CD4-positive, alpha-beta T cell (primary cell): ENCODE results near the gene POLR2M. TPM values are rescaled to one million over a fixed set of nuclear protein-coding genes. Genes with fewer than 3 reads are reported as not detected.

Experiments
- ATAC-seq: fragments of 200-7000 bp; cut with Tn5 transposase; one replicate; pipeline ENCODE4 v1.10.0; 2022; ENCODE audit warnings: mild to moderate bottlenecking; ENCODE audit not compliant: poor library complexity
- CTCF ChIA-PET: fragments of 350-600 bp; sonication (Branson Sonifier 250); formaldehyde crosslinking; loops from one replicate; lab custom pipeline; 2021; ENCODE audit warnings: antibody characterized with exemption, inconsistent platforms; lab: Charles Lee
- POLR2A ChIA-PET: fragments of 350-600 bp; sonication (Branson Sonifier 250); formaldehyde crosslinking; loops from one replicate; lab custom pipeline; 2021; ENCODE audit warnings: antibody characterized with exemption, inconsistent platforms; lab: Charles Lee
- DNase-seq, 14 experiments: peaks; one replicate each; pipeline ENCODE4 v3.0.0-alpha.2; 2013 to 2020; ENCODE audit warnings: mixed read lengths in 2 of 14
- H3K27ac ChIP-seq, 2 donors: one replicate each; pipeline versions ENCODE4 v1.5.1 to v1.7.0; 2013; ENCODE audit warnings: low read length in 2 of 2, low read depth in 1 of 2, mild to moderate bottlenecking in 1 of 2
- H3K27me3 ChIP-seq, 2 experiments: 1 replicate in 1 of 2; 2 replicates in 1 of 2; pipeline versions ENCODE4 v1.6.1 to v1.7.0; 2013; ENCODE audit warnings: low read length in 2 of 2, control low read depth in 1 of 2, mild to moderate bottlenecking in 1 of 2, moderate library complexity in 1 of 2; ENCODE audit not compliant: insufficient read depth in 2 of 2, control insufficient read depth in 1 of 2
- H3K36me3 ChIP-seq: one replicate; pipeline ENCODE4 v1.6.1; 2013; ENCODE audit warnings: low read length, control low read depth; ENCODE audit not compliant: insufficient read depth
- H3K4me1 ChIP-seq: one replicate; pipeline ENCODE4 v1.6.1; 2013; ENCODE audit warnings: low read length, control low read depth; ENCODE audit not compliant: insufficient read depth
- H3K4me3 ChIP-seq: one replicate; pipeline ENCODE4 v1.5.1; 2013; ENCODE audit warnings: mild to moderate bottlenecking, low read length, moderate library complexity
- H3K9me3 ChIP-seq, 2 experiments: 1 replicate in 1 of 2; 2 replicates in 1 of 2; pipeline versions ENCODE4 v1.6.1 to v1.7.0; 2013; ENCODE audit warnings: low read length in 2 of 2, mild to moderate bottlenecking in 2 of 2, control low read depth in 1 of 2, moderate library complexity in 1 of 2; ENCODE audit not compliant: control insufficient read depth in 1 of 2, insufficient read depth in 1 of 2
- H3K27ac Mint-ChIP-seq: one replicate; pipeline ENCODE4 v1.8.0; 2020; ENCODE audit warnings: mixed read lengths
- H3K27me3 Mint-ChIP-seq: one replicate; pipeline ENCODE4 v1.8.0; 2021; ENCODE audit warnings: mixed read lengths
- H3K36me3 Mint-ChIP-seq: one replicate; pipeline ENCODE4 v1.8.0; 2021; ENCODE audit warnings: low read depth, mixed read lengths
- H3K4me1 Mint-ChIP-seq: one replicate; pipeline ENCODE4 v1.8.0; 2021; ENCODE audit warnings: low read depth, mixed read lengths
- H3K4me3 Mint-ChIP-seq: one replicate; pipeline ENCODE4 v1.8.0; 2020; ENCODE audit warnings: mild to moderate bottlenecking, mixed read lengths
- H3K9me3 Mint-ChIP-seq: one replicate; pipeline ENCODE4 v1.8.0; 2020; ENCODE audit warnings: mixed read lengths
- CTCF ChIP-seq: fragments of 200-600 bp; IDR thresholded peaks from one replicate; pipeline ENCODE4 v1.8.0; 2022; ENCODE audit warnings: antibody characterized with exemption, mild to moderate bottlenecking
- intact Hi-C, 2 experiments: fragments of 100-400 bp; cut with DNase I in 1 of 2; cut with micrococcal nuclease in 1 of 2; formaldehyde crosslinking; loops; one replicate each; pipeline versions ENCODE4 v1.15.1 to v1.9.0; 2023 to 2025; cut with DNase I, micrococcal nuclease
- total RNA-seq, 174 experiments: library from RNA in 2 of 174; stranded (reverse) in 2 of 174; gene quantifications; one replicate each; pipeline ENCODE4 v1.2.3 and lab custom pipeline; 2021 to 2026

The POLR2M gene
- total RNA-seq, 2 experiments from 2014 or later = 88.5 to 109 TPM

GRCh38 chr15:57758560-57758959, 52.0 kb downstream of the POLR2M start:
- no peak for TF ChIP-seq CTCF
- CTCF ChIA-PET = no interaction called here
- Mint-ChIP-seq H3K4me1 (no peaks in the 10 kb centered on the region), H3K27me3 (no peaks in the 10 kb centered on the region), H3K4me3 (no peak overlapping the region), H3K9me3 (no peaks in the 10 kb centered on the region), H3K36me3 (no peaks in the 10 kb centered on the region), H3K27ac (no peak overlapping the region)
- no peak for DNase-seq
- no peaks in the 10 kb centered on the region for H3K36me3 ChIP-seq
- H3K4me1 ChIP-seq = no peaks in the 10 kb centered on the region
- H3K4me3 ChIP-seq = no peak overlapping the region
- POLR2A ChIA-PET = no interaction called here
- ATAC-seq = no peak
- no peak overlapping the region for H3K27ac ChIP-seq
- intact Hi-C loops = no loop called here
- no peaks in the 10 kb centered on the region for H3K27me3 ChIP-seq
- H3K9me3 ChIP-seq = no peaks in the 10 kb centered on the region

GRCh38 chr15:57761562-57761961, 55.0 kb downstream of the POLR2M start:
- Histone ChIP-seq H3K36me3 (no peaks in the 10 kb centered on the region), H3K27me3 (no peaks in the 10 kb centered on the region), H3K27ac (no peak overlapping the region), H3K4me1 (no peaks in the 10 kb centered on the region), H3K9me3 (no peaks in the 10 kb centered on the region), H3K4me3 (no peak overlapping the region)
- no peak overlapping the region for H3K27ac Mint-ChIP-seq
- DNase-seq (no peak), ATAC-seq (no peak)
- H3K4me3 Mint-ChIP-seq = no peak overlapping the region
- ChIA-PET CTCF (interaction anchor here (1.2 kb wide), 1 partner anchor 11 kb away, joined by 3 read pairs; no protein-coding TSS in a partner anchor), POLR2A (no interaction called here)
- H3K4me1 Mint-ChIP-seq = no peaks in the 10 kb centered on the region
- no peaks in the 10 kb centered on the region for H3K36me3 Mint-ChIP-seq
- no peak for TF ChIP-seq CTCF
- H3K27me3 Mint-ChIP-seq = no peaks in the 10 kb centered on the region
- H3K9me3 Mint-ChIP-seq = no peaks in the 10 kb centered on the region
- intact Hi-C loops = no loop called here

GRCh38 chr15:57762302-57762701, 55.8 kb downstream of the POLR2M start:
- H3K4me3 Mint-ChIP-seq = no peak overlapping the region
- intact Hi-C loops = no loop called here
- H3K4me3 ChIP-seq = no peak overlapping the region
- H3K9me3 ChIP-seq = no peaks in the 10 kb centered on the region
- DNase-seq (no peak), ATAC-seq (no peak)
- CTCF ChIA-PET = interaction anchor here (1.2 kb wide), 1 partner anchor 12 kb away, joined by 3 read pairs; no protein-coding TSS in a partner anchor
- no peaks in the 10 kb centered on the region for H3K27me3 ChIP-seq
- no peaks in the 10 kb centered on the region for H3K36me3 Mint-ChIP-seq
- peaks cover under 1% of the 10 kb centered on the region for H3K4me1 ChIP-seq
- no peaks in the 10 kb centered on the region for H3K36me3 ChIP-seq
- no peaks in the 10 kb centered on the region for H3K9me3 Mint-ChIP-seq
- peaks cover 4% of the 10 kb centered on the region for H3K4me1 Mint-ChIP-seq
- H3K27ac ChIP-seq = no peak overlapping the region
- TF ChIP-seq CTCF = no peak
- no peaks in the 10 kb centered on the region for H3K27me3 Mint-ChIP-seq
- POLR2A ChIA-PET = no interaction called here
- H3K27ac Mint-ChIP-seq = no peak overlapping the region
